Neural progenitor cell (in vitro differentiated cells): ENCODE data around the gene RAVER1.

Source experiments
- EZH2 ChIP-seq: fragments of 200-600 bp; sonication (generic); IDR thresholded peaks from 2 replicates; pipeline ENCODE4 v1.6.1; 2017; ENCODE audit warnings: antibody characterized with exemption, mild to moderate bottlenecking, moderate library complexity
- EZH2phosphoT487 ChIP-seq: fragments of 200-600 bp; sonication (generic); IDR thresholded peaks from 2 replicates; pipeline ENCODE4 v1.6.1; 2017; ENCODE audit warnings: antibody characterized with exemption
- TF ChIP-seq, protein P1 (sequence below): fragments of 200-600 bp; sonication (generic); IDR thresholded peaks from 2 replicates; pipeline ENCODE4 v1.5.1; 2017; ENCODE audit warnings: antibody characterized with exemption, mild to moderate bottlenecking

DNA sequence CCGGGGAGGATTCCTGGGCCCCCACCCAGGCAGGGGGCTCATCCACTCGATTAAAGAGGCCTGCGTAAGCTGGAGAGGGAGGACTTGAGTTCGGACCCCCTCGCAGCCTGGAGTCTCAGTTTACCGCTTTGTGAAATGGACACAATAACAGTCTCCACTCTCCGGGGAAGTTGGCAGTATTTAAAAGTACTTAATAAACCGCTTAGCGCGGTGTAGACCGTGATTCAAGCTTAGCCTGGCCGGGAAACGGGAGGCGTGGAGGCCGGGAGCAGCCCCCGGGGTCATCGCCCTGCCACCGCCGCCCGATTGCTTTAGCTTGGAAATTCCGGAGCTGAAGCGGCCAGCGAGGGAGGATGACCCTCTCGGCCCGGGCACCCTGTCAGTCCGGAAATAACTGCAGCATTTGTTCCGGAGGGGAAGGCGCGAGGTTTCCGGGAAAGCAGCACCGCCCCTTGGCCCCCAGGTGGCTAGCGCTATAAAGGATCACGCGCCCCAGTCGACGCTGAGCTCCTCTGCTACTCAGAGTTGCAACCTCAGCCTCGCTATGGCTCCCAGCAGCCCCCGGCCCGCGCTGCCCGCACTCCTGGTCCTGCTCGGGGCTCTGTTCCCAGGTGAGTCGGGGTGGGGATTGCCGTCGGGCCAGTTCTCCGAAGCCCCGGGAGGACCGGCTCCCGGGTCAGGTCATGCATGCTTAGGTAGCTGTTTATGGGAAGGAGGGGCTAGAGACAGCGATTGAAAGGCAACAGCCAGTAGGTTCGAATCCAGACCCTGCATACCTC is 62.5 kb downstream of the RAVER1 start, which contains the start of gene ICAM1:
- TF ChIP-seq, protein P1, sequence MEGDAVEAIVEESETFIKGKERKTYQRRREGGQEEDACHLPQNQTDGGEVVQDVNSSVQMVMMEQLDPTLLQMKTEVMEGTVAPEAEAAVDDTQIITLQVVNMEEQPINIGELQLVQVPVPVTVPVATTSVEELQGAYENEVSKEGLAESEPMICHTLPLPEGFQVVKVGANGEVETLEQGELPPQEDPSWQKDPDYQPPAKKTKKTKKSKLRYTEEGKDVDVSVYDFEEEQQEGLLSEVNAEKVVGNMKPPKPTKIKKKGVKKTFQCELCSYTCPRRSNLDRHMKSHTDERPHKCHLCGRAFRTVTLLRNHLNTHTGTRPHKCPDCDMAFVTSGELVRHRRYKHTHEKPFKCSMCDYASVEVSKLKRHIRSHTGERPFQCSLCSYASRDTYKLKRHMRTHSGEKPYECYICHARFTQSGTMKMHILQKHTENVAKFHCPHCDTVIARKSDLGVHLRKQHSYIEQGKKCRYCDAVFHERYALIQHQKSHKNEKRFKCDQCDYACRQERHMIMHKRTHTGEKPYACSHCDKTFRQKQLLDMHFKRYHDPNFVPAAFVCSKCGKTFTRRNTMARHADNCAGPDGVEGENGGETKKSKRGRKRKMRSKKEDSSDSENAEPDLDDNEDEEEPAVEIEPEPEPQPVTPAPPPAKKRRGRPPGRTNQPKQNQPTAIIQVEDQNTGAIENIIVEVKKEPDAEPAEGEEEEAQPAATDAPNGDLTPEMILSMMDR = no peak
- peak; percentile 63 for TF ChIP-seq EZH2phosphoT487
- TF ChIP-seq EZH2 = peak; percentile 35
